Bronchial epithelial cell (primary cell): ENCODE measurements around the gene SLC25A25. TPM values are rescaled to one million over a fixed set of nuclear protein-coding genes. Genes with fewer than 3 reads are reported as not detected.

Experiments used
- DNase-seq: peaks from one replicate; pipeline ENCODE4 v3.0.0-alpha.2; 2010; ENCODE audit warnings: low read depth
- FAIRE-seq: peaks from 2 replicates; lab custom pipeline; 2011; peaks lifted over from hg19 to GRCh38; lab: Jason Lieb, UNC
- H3K27me3 ChIP-seq: 2 replicates; pipeline ENCODE4 v1.5.1; 2011; ENCODE audit warnings: low read length; ENCODE audit not compliant: control insufficient read depth, insufficient read depth
- H3K36me3 ChIP-seq: 2 replicates; pipeline ENCODE4 v1.5.1; 2011; ENCODE audit warnings: low read length; ENCODE audit not compliant: control insufficient read depth, insufficient read depth
- H3K4me3 ChIP-seq: 2 replicates; pipeline ENCODE4 v1.5.1; 2011; ENCODE audit warnings: mild to moderate bottlenecking, low read depth, low read length, control low read depth
- total RNA-seq: library from RNA; depleted of rRNA; stranded (reverse); fragments of >200 nt; gene quantifications from 2 replicates; pipeline ENCODE4 v1.2.1, GENCODE V29; 2014
- TF ChIP-seq, protein P1 (sequence below): IDR thresholded peaks from 2 replicates; pipeline ENCODE4 v1.5.1; 2011; ENCODE audit warnings: mild to moderate bottlenecking, moderate library complexity, low read length, control low read depth, inconsistent platforms; ENCODE audit not compliant: insufficient read depth, severe bottlenecking

The SLC25A25 gene
- total RNA-seq, 1 donor from 2014 or later, result 12.6 TPM

DNA sequence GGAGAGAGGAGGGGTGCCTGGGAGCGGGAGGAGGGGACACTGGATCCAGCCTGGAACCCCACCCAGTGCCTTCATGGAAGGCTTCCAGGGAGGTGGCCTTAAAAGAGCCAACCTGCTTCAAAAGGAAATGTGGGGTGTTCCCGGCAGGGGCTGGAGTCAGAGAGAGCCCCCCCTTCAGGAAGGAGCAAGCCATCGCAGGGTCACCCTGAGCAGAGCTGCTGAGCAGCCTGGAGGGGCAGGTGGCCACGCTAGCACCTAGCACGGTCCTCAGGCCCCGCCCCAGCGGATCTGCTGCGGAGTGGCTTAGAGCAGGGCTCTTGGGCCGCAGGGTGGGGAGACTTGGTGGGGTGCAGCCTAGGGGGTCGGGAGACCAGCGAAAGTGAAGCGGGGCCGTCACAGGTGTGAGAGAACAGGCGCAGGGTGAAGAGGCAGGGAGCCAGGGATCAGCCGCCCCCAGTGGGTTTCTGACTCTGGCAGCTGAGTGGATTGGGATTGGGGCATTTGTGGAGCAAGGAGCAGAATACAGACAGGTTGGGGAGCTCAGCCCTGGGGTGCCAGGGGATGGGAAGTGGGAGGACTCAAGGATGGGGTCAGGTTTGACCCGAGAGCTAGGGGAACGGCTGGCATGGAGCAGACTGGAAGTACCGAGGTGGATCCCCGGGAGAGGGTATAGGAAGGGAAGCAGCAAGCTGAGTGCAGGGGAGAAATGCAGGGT lies 82.7 kb downstream of the SLC25A25 start:
- Histone ChIP-seq H3K36me3 (no peaks in the 10 kb centered on the region), H3K4me3 (no peak overlapping the region), H3K27me3 (no peaks in the 10 kb centered on the region)
- FAIRE-seq (no peak), DNase-seq (no peak)
- TF ChIP-seq, protein P1, sequence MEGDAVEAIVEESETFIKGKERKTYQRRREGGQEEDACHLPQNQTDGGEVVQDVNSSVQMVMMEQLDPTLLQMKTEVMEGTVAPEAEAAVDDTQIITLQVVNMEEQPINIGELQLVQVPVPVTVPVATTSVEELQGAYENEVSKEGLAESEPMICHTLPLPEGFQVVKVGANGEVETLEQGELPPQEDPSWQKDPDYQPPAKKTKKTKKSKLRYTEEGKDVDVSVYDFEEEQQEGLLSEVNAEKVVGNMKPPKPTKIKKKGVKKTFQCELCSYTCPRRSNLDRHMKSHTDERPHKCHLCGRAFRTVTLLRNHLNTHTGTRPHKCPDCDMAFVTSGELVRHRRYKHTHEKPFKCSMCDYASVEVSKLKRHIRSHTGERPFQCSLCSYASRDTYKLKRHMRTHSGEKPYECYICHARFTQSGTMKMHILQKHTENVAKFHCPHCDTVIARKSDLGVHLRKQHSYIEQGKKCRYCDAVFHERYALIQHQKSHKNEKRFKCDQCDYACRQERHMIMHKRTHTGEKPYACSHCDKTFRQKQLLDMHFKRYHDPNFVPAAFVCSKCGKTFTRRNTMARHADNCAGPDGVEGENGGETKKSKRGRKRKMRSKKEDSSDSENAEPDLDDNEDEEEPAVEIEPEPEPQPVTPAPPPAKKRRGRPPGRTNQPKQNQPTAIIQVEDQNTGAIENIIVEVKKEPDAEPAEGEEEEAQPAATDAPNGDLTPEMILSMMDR, result peak; percentile 59

DNA sequence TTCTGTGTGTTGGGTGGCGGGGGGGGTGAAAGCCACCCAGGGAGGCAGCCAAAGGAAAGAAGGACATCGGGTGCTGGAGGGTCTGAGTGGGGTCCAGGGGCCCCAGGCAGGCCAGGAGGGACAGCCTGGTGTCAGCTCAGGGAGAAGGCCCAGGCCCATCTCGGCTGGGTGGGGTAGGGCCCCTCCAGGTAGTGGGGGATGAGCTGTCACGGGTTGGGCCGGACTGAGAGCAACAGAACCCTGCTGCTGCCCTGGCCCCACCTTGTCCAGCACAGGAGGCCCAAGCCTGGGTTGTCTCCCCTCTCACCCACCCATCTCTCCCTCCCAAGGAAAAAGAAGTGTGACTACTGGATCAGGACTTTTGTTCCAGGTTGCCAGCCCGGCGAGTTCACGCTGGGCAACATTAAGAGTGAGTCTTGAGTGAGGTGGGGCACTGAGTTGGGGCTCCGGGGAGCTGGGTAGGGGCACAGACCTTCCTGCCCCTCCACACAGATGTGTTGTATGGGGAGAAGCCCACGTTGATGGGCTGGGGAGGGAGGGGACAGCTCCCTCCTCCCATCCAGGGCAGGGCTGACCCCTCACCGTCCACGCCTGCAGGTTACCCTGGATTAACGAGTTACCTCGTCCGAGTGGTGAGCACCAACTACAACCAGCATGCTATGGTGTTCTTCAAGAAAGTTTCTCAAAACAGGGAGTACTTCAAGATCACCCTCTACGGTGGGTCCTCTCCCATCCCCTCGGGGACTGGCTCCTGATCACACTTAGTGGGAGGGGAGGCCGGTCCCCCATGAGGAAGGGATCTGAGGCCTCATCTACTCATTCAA lies 83.5 kb downstream of the SLC25A25 start:
- FAIRE-seq, result no peak
- TF ChIP-seq, protein P1, result no peak
- no peak overlapping the region for H3K4me3 ChIP-seq

DNA sequence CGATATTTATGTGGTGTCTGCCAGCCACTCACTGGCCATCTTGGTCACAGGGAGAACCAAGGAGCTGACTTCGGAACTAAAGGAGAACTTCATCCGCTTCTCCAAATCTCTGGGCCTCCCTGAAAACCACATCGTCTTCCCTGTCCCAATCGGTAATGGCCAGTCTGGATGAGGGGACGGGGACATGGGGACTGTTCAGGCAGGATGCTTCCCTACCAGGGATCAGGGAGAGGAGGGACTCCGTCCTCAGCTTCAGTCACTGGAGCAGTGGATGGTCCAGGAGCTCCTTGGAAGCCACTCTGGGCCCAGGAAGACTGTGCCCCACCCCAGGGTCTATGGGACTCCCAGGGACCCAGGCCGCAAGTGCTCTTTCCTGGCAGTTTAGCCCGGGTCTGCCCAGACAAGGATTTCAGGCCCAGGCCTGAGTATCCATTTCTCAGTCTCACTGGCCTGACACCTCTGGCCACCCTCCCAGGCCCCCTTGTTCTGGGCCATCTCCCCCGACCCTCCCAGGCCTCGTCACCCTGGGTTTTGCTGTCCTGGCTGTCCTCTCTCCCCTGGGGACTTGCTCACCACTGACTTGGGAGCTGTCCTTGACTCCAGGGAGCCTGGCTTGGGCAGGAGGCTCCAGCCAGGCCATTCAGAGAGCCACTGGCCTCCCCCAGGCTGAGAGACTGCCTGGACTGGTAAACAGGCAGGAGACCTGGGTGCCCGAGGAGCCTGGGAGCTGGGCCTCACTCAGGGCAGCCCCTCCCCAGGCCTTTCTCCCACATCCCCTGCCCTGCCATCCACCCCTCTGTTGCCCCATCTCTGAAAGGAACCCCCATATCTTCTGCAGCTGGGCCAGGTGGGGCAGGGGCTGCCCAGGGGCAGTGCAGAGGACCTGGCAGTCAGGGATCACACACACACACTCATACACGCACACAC lies 84.4 kb downstream of the SLC25A25 start:
- Histone ChIP-seq H3K27me3 (no peaks in the 10 kb centered on the region), H3K4me3 (no peak overlapping the region), H3K36me3 (no peaks in the 10 kb centered on the region)
- no peak for FAIRE-seq
- TF ChIP-seq, protein P1, result no peak
- DNase-seq, result no peak

More for the DNA sequence above, 83.5 kb downstream of the SLC25A25 start:
- Histone ChIP-seq H3K36me3 (no peaks in the 10 kb centered on the region), H3K27me3 (no peaks in the 10 kb centered on the region)
- DNase-seq, result no peak

DNA sequence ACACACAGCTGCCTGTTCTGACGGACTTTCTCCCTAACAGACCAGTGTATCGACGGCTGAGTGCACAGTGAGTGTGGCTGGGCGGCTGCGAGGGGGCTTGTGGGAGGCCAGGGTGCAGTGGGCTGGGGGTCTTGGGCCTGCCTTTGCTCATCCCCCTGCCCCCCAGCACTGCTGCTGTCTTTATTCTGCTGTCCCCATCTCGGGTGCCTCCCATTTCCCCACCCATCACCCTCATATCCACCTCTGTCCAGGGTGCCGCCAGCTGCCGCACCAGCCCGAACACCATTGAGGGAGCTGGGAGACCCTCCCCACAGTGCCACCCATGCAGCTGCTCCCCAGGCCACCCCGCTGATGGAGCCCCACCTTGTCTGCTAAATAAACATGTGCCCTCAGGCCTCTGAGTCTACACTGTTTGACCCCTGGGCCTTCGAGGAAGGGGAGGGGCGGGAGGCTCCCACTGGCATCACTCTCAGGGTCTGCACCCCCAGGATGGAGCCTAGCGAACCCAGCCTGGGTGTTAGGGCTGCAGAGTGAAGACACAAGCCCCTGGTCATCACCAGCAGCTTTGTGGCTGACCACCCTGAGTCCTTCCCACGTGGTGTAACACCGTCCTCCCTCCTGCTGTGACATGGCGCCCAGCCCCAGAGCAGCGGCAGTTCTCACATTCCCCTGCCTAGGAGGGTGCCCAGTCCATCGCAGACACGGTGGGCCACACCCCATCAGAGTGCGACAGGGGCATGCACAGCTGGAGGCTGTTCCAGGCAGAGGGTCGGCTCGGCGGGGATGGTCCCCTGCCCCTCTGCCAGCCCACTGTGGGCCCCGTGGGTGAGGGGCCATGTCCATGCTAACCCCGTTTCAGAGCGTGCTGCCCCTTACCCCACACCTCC lies 85.3 kb downstream of the SLC25A25 start:
- DNase-seq (no peak), FAIRE-seq (no peak)
- Histone ChIP-seq H3K4me3 (no peak overlapping the region), H3K27me3 (no peaks in the 10 kb centered on the region), H3K36me3 (no peaks in the 10 kb centered on the region)
- TF ChIP-seq, protein P1, result no peak
